DLD1 (cell line): Measurements from ENCODE around the gene IL1A.
"Not testable (repeated sequence)": the region's sequence is repeated elsewhere in the genome, so short reads cannot be mapped to it uniquely, and the experiment has no call there.

Source experiments
- in situ Hi-C: cut with HindIII; loops from 2 replicates; pipeline ENCODE4 v1.10.0; 2017; ENCODE audit warnings: low sequenced_read_pairs

IL1A gene

GRCh38 chr2:112784199-112785189 lies at the start of gene IL1A:
TSS of gene IL1A (minus strand) at chr2:112784493. CDS start at chr2:112783770, 723 bp downstream.
- in situ Hi-C loops, result no loop called here

DNA sequence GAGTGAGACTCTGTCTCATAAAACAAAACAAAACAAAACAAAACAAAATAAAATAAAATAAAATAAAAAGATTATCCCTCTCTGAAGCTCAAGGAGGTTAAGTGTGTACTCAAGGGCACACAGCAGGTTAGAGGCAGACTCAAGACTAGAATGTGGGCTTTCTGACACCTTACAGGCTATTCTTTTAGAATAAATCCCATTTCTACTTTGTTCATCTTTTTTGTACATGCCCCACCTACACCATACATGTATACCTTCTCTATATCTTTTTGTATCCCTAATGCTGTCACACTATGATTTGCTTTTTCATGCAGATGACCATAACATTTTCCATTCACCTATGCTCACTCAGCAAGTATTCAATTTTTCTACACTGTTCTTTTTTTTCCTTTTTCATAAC lies 49.7 kb upstream of the IL1A start:
- in situ Hi-C loops, result no loop called here

DNA sequence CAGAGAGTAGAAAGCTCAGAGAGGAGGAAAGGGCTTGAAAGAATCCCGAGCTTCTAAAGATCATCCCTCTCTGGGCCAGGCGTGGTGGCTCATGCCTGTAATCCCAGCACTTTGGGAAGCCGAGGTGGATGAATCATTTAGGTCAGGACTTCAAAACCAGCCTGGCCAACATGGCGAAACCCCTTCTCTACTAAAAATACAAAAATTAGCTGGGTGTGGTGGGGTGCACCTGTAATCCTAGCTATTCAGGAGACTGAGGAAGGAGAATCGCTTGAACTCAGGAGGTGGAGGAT lies 49.3 kb upstream of the IL1A start:
- in situ Hi-C loops, result not testable (repeated sequence)

GRCh38 chr2:112832841-112833638 lies 48.7 kb upstream of the IL1A start:
- in situ Hi-C loops, result no loop called here

DNA sequence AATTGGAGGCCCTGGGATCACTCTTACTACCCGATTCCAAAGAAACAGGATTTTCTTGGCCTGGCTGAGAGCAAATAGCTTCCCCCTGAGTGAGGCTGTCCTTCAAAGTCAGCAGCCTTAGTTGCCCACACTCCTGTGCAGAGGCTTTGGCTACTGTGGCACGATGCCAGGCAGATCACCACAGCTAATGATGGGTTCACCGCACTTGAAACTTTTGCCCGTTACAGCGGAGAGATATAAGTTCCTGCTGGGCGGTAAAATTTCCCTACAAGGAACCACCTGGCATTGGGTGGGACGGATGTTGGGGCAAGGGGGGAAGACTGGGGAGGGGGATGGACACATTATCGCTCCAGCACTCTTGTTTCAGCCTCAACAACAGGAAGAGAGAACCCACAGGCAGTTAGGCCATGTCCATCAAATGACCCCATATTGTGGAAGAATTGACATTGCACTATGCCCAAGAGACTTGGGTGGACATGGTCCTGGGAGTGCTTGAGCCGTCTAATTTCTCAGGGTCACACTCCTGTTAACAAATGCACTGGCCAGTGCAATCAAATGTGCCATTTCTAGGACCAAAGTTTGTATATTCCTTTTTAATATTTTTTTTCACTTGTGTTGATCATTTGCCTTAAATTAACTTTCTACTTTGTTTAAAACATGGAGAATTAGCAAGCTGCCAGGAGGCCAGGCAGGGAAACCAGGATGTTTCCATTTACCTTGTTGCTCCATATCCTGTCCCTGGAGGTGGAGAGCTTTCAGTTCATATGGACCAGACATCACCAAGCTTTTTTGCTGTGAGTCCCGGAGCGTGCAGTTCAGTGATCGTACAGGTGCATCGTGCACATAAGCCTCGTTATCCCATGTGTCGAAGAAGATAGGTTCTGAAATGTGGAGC lies 47.9 kb upstream of the IL1A start:
- in situ Hi-C loops, result no loop called here

DNA sequence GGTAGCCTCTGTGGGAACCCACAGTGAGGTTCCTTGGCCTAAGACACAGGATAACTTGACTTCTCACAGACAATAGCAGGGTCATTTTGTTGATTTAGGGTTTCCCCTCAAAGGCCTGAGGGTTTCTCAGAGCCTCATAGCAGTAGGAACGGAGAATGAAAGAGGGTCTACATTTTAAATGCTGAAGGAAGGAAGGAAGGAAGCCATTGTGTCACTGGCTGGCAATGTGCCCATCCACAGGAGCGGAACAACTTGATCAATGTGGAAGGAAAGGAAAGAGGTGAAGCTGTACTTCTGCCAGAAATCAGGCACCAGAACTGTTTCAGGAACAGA lies 47.2 kb upstream of the IL1A start:
- in situ Hi-C loops, result no loop called here

DNA sequence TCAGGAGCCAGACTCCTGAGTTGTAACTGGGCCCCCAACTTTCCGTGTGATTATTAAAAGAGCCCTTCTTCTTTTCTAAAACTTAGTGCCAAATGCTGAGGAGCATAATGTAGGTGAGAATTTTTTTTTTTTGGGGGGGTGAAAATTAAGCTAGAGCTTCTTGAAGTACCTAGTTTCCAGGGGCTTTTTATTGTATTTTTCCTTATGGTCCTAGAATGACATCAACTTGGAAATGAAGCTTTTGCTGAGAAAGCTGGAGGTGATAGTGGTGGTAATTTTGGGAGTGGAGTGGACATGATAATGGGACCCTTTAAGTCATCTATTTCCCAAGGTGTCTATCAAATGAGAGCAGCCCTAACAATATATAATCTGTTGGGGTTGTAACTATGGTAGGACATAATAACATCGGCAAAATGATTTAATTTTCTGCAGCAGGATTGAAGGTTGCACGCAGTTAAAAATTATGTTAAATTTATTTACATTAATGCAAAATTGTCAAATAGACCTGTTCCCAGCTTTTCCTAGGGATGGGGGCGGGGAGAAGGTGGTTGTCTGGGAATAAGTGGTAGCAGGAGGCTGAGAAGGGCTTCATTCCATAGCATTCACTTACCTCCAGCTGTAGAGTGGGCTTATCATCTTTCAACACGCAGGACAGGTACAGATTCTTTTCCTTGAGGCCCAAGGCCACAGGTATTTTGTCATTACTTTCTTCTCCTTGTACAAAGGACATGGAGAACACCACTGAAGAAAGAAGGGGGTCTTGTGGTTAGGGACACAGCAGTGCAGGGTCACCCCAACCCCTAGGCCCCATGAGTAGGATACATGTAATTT lies 46.6 kb upstream of the IL1A start:
- in situ Hi-C loops, result no loop called here

GRCh38 chr2:112829961-112830681 lies 45.8 kb upstream of the IL1A start:
- in situ Hi-C loops, result no loop called here

GRCh38 chr2:112829101-112829960 lies 45.0 kb upstream of the IL1A start:
- in situ Hi-C loops, result no loop called here

DNA sequence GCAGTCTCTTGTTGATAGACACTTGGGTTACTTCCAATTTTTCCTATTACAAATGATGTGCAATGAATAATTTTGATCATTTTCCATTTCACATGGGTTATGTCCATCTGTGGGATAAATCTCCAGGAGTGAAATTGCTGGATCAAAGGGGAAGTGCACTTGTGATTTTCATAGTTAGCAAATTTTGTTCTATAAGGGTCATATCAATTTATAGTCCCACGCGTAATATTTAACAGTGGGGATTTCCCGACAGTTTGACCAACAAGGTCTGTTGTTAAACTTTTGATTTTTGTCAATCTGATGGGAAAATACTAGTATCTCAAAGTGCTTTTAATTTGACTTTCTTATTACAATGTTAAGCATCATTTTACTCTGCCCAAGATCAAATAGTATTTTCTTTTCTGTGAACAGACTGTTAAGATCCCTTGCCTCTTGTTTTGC lies 44.0 kb upstream of the IL1A start:
- in situ Hi-C loops, result no loop called here

DNA sequence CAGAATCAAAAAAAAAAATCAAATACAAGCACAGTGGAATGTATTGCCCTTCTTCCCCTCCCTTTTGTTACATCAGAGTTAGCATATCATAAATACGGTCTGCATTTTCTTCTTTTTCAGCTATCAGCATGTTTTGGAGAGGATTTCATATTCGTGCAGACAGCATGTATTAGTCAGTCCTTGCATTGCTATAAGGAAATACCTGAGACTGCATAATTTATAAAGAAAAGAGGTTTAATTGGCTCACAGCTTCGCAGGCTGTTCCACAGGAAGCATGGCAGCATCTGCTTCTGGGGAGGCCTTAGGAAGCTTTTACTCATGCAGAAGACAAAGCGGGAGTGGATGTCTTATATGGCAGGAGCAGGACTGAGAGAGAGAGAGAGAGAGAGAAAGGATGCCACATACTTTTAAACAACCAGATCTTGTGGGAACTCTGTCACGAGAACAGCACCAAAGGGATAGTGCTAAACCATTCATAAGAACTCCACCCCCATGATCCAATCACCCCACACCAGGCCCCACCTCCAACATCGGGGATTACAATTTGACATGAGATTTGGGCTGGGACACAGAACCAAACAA lies 43.4 kb upstream of the IL1A start:
- in situ Hi-C loops, result no loop called here

- in situ Hi-C loops, result no loop called here
Measured at GRCh38 chr2:112827009-112827408, 42.7 kb upstream of the IL1A start.

DNA sequence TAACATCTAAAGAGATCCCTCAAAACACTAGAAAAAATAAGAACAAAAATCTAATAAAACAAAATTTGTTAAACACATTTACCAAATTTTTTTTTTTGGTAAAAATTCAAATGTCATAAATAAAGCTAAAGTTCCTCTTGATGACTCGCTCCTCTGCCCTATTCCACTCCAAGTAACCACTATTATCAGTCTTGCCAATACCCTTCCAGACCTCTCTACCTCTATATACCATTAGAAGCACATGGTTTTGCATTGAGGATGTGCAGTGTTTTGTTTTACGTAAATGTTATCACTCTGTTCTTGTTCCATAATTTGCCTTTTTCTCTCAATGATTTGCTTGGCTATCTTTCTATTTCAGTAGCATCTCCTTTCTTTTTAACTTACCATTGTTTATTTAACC lies 41.4 kb upstream of the IL1A start:
- in situ Hi-C loops, result no loop called here

GRCh38 chr2:112824694-112825085 lies 40.4 kb upstream of the IL1A start:
- in situ Hi-C loops, result no loop called here

- in situ Hi-C loops, result no loop called here
Measured at GRCh38 chr2:112821682-112822081, 37.4 kb upstream of the IL1A start.

DNA sequence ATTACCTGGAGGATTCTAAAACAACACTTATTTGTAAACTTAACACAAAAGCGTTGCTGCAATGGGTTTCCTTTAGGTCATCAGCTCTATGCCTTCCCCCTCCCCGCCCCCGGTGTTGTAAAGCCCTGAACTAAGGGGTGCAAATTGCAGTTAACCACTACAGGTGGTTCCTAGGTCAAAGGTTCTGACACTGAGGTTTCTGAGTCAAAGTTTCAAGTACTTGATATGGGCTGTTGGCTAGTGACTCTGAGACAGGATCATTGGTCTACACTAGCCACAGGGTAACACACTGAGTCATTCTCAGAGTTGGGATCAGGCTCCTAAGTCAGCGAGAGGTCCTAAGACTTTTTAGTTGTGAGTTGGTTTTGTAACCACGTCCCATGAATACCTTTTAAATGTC lies 36.8 kb upstream of the IL1A start:
- in situ Hi-C loops, result no loop called here

- in situ Hi-C loops, result no loop called here
Measured at GRCh38 chr2:112820343-112820742, 36.0 kb upstream of the IL1A start.

- in situ Hi-C loops, result no loop called here
Measured at GRCh38 chr2:112819081-112819480, 34.8 kb upstream of the IL1A start.
